B cell (primary cell): ENCODE data around the gene MTF1.

Experiments
- EZH2 ChIP-seq: IDR thresholded peaks from 2 replicates; pipeline ENCODE4 v1.6.1; 2012; ENCODE audit warnings: borderline replicate concordance, low read depth, mild to moderate bottlenecking, moderate library complexity, low read length; ENCODE audit not compliant: insufficient read depth, poor library complexity, severe bottlenecking
- TF ChIP-seq, protein P1 (sequence below): fragments of 200-600 bp; IDR thresholded peaks from one replicate; pipeline ENCODE4 v1.8.0; 2022; ENCODE audit warnings: antibody characterized with exemption, mild to moderate bottlenecking

DNA sequence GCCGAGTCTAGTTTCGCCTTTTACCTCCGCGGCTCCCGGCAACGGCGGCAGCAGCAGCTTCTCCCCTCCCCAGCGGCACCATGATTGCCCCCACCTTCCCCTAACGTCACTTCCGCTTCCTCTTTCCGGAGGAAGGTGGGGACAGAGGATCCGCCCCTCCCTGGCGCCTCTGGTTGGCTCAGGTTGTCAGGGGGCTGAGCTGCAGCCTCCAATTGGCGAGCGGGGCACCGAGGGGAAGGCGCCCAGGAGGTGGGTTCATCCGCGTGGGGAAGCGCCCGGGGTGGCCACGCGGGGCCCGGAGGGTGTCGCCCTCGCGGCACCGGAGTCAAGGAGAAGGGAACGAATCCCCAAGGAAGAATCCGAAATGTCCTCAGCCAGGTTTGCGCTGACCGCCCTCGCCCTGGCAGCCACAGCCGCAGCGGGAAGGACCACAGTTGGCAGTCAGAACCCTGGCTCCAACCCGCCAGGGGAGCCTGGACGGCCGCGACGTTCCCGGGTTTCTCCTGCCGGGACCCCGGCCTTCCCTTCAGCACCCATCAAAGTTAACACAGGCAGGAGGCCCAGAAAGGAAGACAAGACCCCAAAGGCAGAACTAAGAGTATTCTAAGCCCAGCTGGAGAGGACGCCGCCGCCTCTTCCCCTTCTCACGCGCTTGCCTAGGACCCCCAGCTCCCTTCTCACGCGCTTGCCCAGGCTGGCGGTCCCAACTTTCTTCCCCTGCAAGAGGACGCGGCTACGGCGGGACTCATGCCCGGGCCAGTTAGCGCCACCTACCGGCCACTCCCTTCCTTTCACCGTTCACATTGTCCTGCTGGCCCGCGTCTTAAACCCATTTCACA is at the start of gene MTF1:
- TF ChIP-seq, protein P1, sequence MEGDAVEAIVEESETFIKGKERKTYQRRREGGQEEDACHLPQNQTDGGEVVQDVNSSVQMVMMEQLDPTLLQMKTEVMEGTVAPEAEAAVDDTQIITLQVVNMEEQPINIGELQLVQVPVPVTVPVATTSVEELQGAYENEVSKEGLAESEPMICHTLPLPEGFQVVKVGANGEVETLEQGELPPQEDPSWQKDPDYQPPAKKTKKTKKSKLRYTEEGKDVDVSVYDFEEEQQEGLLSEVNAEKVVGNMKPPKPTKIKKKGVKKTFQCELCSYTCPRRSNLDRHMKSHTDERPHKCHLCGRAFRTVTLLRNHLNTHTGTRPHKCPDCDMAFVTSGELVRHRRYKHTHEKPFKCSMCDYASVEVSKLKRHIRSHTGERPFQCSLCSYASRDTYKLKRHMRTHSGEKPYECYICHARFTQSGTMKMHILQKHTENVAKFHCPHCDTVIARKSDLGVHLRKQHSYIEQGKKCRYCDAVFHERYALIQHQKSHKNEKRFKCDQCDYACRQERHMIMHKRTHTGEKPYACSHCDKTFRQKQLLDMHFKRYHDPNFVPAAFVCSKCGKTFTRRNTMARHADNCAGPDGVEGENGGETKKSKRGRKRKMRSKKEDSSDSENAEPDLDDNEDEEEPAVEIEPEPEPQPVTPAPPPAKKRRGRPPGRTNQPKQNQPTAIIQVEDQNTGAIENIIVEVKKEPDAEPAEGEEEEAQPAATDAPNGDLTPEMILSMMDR = peak; percentile 94
- no peak for TF ChIP-seq EZH2
